ENCODE measurements around the gene HDDC2.
A peak's percentile ranks its signal among the peaks of the same experiment; 100 is the strongest.

The HDDC2 gene

DNA sequence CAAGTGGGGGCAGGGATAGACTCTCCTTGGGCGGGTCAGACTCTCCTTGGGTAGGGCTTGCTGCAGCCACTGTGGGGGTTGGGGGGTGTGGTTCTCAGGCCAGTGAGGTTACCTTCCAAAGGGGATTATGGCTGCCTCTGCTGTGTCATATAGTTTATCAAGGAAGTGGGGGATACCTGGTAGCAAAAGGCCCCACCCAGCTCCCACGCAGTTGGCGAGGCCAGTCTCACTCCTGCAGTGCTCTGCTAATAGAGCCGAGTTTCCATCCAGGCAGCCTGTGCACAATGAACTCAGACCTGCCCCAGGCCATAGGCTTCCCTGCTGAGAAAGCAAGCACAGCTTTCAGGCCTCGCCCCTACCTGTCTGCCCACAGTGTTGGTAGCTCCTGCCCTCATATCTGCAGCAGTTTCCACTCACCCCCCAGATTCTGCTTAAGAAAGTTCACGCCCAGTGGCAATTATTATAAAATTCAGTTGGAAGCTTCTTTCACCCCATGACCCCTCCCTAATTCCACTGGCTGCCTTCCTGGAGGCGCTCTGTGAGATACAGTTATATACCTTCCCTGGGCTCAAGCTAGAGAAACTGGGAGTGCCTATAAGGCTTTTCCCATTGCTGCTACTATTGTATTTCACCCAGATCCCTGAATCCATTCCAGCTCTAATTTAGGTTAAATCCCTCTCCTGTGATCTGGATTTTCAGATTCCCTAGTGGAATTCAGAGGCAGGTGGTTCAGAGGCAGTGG is 56.1 kb downstream of the HDDC2 start:
- peak; percentile 44; the same call in 2 of the 3 replicates for ATAC-seq (ENCODE audit: low read depth)
- no peak overlapping the region for H3K27ac ChIP-seq (ENCODE audit: poor library complexity, severe bottlenecking)
- no peak for DNase-seq (ENCODE audit: low spot score)
- TF ChIP-seq, protein P1, sequence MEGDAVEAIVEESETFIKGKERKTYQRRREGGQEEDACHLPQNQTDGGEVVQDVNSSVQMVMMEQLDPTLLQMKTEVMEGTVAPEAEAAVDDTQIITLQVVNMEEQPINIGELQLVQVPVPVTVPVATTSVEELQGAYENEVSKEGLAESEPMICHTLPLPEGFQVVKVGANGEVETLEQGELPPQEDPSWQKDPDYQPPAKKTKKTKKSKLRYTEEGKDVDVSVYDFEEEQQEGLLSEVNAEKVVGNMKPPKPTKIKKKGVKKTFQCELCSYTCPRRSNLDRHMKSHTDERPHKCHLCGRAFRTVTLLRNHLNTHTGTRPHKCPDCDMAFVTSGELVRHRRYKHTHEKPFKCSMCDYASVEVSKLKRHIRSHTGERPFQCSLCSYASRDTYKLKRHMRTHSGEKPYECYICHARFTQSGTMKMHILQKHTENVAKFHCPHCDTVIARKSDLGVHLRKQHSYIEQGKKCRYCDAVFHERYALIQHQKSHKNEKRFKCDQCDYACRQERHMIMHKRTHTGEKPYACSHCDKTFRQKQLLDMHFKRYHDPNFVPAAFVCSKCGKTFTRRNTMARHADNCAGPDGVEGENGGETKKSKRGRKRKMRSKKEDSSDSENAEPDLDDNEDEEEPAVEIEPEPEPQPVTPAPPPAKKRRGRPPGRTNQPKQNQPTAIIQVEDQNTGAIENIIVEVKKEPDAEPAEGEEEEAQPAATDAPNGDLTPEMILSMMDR (IDR thresholded peaks at IDR 0.05; ENCODE audit: poor library complexity, severe bottlenecking), result no peak
- H3K36me3 ChIP-seq (ENCODE audit: low read depth), result 0 out of 2 replicates have a peak, but pooled peaks cover 4% of the 10 kb centered on the region
- H3K27me3 ChIP-seq (ENCODE audit: insufficient read depth, poor library complexity, severe bottlenecking), result no peaks in the 10 kb centered on the region
- H3K4me3 ChIP-seq (ENCODE audit: severe bottlenecking), result no peak overlapping the region
- H3K4me1 ChIP-seq (ENCODE audit: insufficient read depth, poor library complexity, severe bottlenecking), result no peaks in the 10 kb centered on the region
- H3K9me3 ChIP-seq (ENCODE audit: severe bottlenecking), result no peaks in the 10 kb centered on the region

DNA sequence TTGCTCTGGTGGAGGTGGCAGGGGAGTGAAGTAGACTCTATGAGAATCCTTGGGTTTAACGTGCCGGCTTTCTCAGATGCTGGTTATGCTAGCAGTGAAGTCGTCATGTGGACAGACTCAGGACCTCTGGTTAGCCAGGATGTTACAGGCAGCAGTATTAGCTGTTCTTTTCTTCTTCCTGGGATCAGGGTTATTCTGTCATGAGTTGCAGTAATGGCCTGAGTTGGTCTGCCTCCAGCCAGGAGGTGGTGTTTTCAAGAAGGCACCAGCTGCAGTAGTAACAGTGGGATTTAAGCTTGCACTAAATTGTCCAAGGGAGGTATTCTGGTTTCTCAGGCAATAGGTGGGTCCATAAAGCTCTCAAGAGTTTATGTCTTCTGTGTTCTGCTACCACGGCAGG is 56.7 kb downstream of the HDDC2 start:
- DNase-seq (ENCODE audit: low spot score), result no peak
- H3K36me3 ChIP-seq (ENCODE audit: low read depth), result 0 out of 2 replicates have a peak, but pooled peaks cover 4% of the 10 kb centered on the region
- TF ChIP-seq, protein P1 (IDR thresholded peaks at IDR 0.05; ENCODE audit: poor library complexity, severe bottlenecking), result no peak
- no peaks in the 10 kb centered on the region for H3K27me3 ChIP-seq (ENCODE audit: insufficient read depth, poor library complexity, severe bottlenecking)
- H3K4me1 ChIP-seq (ENCODE audit: insufficient read depth, poor library complexity, severe bottlenecking), result no peaks in the 10 kb centered on the region
- H3K4me3 ChIP-seq (ENCODE audit: severe bottlenecking), result no peak overlapping the region
- H3K27ac ChIP-seq (ENCODE audit: poor library complexity, severe bottlenecking), result no peak overlapping the region
- no peak for ATAC-seq (ENCODE audit: low read depth)
- no peaks in the 10 kb centered on the region for H3K9me3 ChIP-seq (ENCODE audit: severe bottlenecking)

DNA sequence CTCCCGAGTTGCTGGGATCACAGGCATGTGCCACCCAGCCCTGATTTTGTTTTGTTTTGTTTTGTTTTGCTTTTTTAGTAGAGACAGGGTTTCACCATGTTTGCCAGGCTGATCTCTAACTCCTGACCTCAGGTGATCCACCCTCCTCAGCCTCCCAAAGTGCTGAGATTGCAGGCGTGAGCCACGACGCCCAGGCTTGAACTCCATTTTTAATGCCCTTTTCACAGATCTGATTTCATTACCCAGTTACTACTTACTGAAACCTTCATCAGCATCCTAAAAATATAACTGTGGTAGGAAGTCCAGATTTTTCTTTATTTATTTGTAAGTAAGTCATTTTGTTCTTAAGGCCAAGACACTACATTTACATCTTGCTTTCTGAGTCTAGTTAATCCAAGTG is 64.0 kb downstream of the HDDC2 start:
- no peak overlapping the region for H3K27ac ChIP-seq (ENCODE audit: poor library complexity, severe bottlenecking)
- no peak for DNase-seq (ENCODE audit: low spot score)
- no peak for ATAC-seq (ENCODE audit: low read depth)
- peaks cover 4% of the 10 kb centered on the region; the same call in 1 of the 2 replicates for H3K36me3 ChIP-seq (ENCODE audit: low read depth)
- TF ChIP-seq, protein P1 (IDR thresholded peaks at IDR 0.05; ENCODE audit: poor library complexity, severe bottlenecking), result no peak
- no peaks in the 10 kb centered on the region for H3K27me3 ChIP-seq (ENCODE audit: insufficient read depth, poor library complexity, severe bottlenecking)
- H3K4me3 ChIP-seq (ENCODE audit: severe bottlenecking), result no peak overlapping the region
- peaks cover 14% of the 10 kb centered on the region for H3K4me1 ChIP-seq (ENCODE audit: insufficient read depth, poor library complexity, severe bottlenecking)
- no peaks in the 10 kb centered on the region for H3K9me3 ChIP-seq (ENCODE audit: severe bottlenecking)

DNA sequence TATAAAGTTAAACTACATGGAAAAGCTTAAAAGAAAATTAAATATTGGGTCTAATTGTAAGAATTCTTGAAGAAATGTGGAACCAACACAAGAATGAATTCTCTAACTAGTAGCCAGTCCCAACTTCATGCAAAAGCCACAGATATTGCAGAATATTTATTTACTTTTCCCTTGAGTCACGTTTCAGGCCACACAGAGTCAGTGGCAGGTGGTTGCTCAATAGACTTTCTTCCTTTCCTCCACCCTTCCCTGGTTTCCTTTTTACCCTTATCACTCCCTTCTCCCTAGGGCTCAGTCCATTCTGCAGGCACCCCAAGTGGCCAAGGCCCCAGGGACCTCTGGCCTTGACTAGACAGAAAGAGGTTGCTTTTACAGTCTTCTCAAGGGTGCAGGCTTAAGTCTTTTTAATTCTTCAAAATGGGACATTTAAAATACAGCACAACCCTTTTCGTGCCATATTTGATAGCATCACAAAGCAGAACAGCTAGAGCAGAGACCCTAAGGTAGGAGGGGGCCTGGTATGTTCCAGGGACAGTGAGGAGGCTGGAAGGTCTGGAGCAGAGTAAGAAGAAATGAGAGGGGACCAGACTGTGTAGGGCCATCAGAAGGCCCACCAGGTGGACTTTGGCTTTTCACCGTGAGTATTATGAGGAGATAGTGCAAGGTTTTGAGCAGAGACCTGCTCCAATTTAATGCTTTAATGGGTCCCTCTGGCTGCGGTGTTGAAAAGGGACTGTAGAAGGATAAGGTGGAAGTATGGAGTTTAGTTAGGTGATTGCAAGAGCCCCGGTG is 65.0 kb downstream of the HDDC2 start:
- H3K27ac ChIP-seq (ENCODE audit: poor library complexity, severe bottlenecking), result no peak overlapping the region

More for the DNA sequence above, 65.0 kb downstream of the HDDC2 start:
- no peak overlapping the region for H3K4me3 ChIP-seq (ENCODE audit: severe bottlenecking)
- no peaks in the 10 kb centered on the region for H3K27me3 ChIP-seq (ENCODE audit: insufficient read depth, poor library complexity, severe bottlenecking)
- peaks cover 15% of the 10 kb centered on the region for H3K4me1 ChIP-seq (ENCODE audit: insufficient read depth, poor library complexity, severe bottlenecking)
- ATAC-seq (ENCODE audit: low read depth), result 0 out of 3 replicates have a peak, but pooled peaks have one; percentile 44
- peaks cover 4% of the 10 kb centered on the region; the same call in 1 of the 2 replicates for H3K36me3 ChIP-seq (ENCODE audit: low read depth)
- TF ChIP-seq, protein P1 (IDR thresholded peaks at IDR 0.05; ENCODE audit: poor library complexity, severe bottlenecking), result no peak
- no peaks in the 10 kb centered on the region for H3K9me3 ChIP-seq (ENCODE audit: severe bottlenecking)
- DNase-seq (ENCODE audit: low spot score), result no peak
